ENCODE data around the gene ILDR2.

DNA sequence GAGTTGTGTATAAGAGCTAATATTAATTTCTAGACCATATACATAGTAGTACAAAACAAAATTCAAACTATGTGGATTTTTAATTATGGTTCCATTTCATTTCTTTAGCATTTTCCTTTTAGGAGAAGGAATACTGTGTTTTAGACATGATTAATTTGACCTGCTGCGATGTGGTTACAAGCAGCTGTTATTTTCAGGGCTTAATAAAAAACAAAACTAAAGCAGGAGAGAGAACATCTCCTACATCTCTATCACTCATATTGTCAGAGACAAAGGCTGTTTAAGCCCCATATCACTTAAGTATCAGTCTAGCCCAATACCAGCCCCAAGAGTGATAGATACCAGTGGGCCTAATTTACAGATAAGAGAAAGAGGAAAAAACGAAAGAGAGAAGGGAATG lies 47.6 kb downstream of the ILDR2 start:
- TF ChIP-seq POLR2AphosphoS5 (IDR thresholded peaks at IDR 0.05; ENCODE audit: low read depth, low read length) (no peak), POLR2A (IDR thresholded peaks at IDR 0.05; ENCODE audit: low read depth, low read length) (no peak)
